ENCODE results near the gene KIFAP3. TPM values are rescaled to one million over a fixed set of nuclear protein-coding genes. Genes with fewer than 3 reads are reported as not detected.

The KIFAP3 gene
- total RNA-seq, 1 experiment from 2014 or later = 2.3 TPM

- H3K4me1 Mint-ChIP-seq = peaks cover 9% of the 10 kb centered on the region
- POLR2A ChIA-PET = no interaction called here
- H3K4me3 Mint-ChIP-seq = no peak overlapping the region
- ATAC-seq (no peak), DNase-seq (ENCODE audit: low spot score) (no peak)
- no peak overlapping the region for H3K27ac Mint-ChIP-seq
- no peak for TF ChIP-seq HMGA2 (CRISPR knock-in tag; IDR thresholded peaks at IDR 0.05)
- no peak for TF ChIP-seq RORB (CRISPR knock-in tag; IDR thresholded peaks at IDR 0.05)
- no peak for TF ChIP-seq ZNF425 (CRISPR knock-in tag; conservative IDR thresholded peaks at IDR 0.05)
- no peak for TF ChIP-seq USF2 (CRISPR knock-in tag; IDR thresholded peaks at IDR 0.05)
- no peak for TF ChIP-seq ELF4 (CRISPR knock-in tag; IDR thresholded peaks at IDR 0.05; ENCODE audit: low read depth)
- TF ChIP-seq SMAD4 (CRISPR knock-in tag; IDR thresholded peaks at IDR 0.05) = no peak
- TF ChIP-seq SOX15 (CRISPR knock-in tag; IDR thresholded peaks at IDR 0.05) = no peak
- no peak for TF ChIP-seq ZBTB21 (CRISPR knock-in tag; IDR thresholded peaks at IDR 0.05; ENCODE audit: borderline replicate concordance)
- TF ChIP-seq JUN (CRISPR knock-in tag; IDR thresholded peaks at IDR 0.05) = no peak
- no peak for TF ChIP-seq CREB1 (CRISPR knock-in tag; IDR thresholded peaks at IDR 0.05)
- TF ChIP-seq FOXJ3 (CRISPR knock-in tag; IDR thresholded peaks at IDR 0.05; ENCODE audit: borderline replicate concordance) = no peak
- no peak for TF ChIP-seq ZNF281 (CRISPR knock-in tag; IDR thresholded peaks at IDR 0.05)
- TF ChIP-seq PRDM15 (CRISPR knock-in tag; IDR thresholded peaks at IDR 0.05) = no peak
- TF ChIP-seq CTCF (IDR thresholded peaks at IDR 0.05) = no peak
- TF ChIP-seq RELA (CRISPR knock-in tag; IDR thresholded peaks at IDR 0.05; ENCODE audit: borderline replicate concordance) = no peak
- no peak for TF ChIP-seq HMGXB4 (CRISPR knock-in tag; IDR thresholded peaks at IDR 0.05)
- TF ChIP-seq ZNF396 (CRISPR knock-in tag; IDR thresholded peaks at IDR 0.05; ENCODE audit: borderline replicate concordance) = no peak
- no peak for TF ChIP-seq E2F5 (CRISPR knock-in tag; IDR thresholded peaks at IDR 0.05)
- CTCF ChIA-PET = no interaction called here
- H3K9me3 Mint-ChIP-seq = 0 out of 2 replicates have a peak, but pooled peaks cover 5% of the 10 kb centered on the region
- H3K36me3 Mint-ChIP-seq = peaks cover 28% of the 10 kb centered on the region
- no peaks in the 10 kb centered on the region for H3K27me3 Mint-ChIP-seq (ENCODE audit: low read depth)
These were observed 189.3 kb downstream of the KIFAP3 start for GRCh38 chr1:169885207-169885606.

All from WTC11 (cell line).